GM12892 (cell line): Measurements from ENCODE around the gene MAML3.

Source experiments
- POLR2A ChIP-seq: IDR thresholded peaks from 2 replicates; pipeline ENCODE4 v1.6.1; 2011; ENCODE audit warnings: low read depth, low read length, control low read depth
- POLR2AphosphoS5 ChIP-seq: IDR thresholded peaks from 2 replicates; pipeline ENCODE4 v1.6.1; 2011; ENCODE audit warnings: low read depth, low read length, control low read depth

GRCh38 chr4:139694522-139695107 is 459.4 kb downstream of the MAML3 start:
- TF ChIP-seq POLR2A: no peak
- no peak for TF ChIP-seq POLR2AphosphoS5
